Measurements from ENCODE around the gene EML3.
"Not testable (repeated sequence)": the region's sequence is repeated elsewhere in the genome, so short reads cannot be mapped to it uniquely, and the experiment has no call there.

The EML3 gene

DNA sequence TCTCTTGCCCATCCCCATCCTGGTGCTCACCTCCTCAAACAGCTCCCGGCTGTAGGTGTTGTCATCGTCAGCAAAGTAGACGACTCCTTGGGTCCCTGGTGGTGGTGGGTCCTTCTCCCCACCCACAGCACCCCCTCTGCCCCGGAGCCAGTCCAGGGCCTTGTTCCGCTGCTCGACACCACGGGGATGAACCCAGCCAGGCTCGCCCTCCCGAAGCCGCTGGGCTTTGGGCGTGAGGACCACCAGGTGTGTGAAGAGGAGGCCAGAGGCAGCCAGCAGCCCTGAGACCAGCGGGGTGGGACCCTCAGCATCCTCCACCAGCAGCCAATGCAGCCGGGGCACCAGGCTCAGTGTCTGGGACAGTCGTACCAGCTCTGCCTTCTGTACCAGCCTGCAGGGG lies 4.4 kb upstream of the EML3 start:
- DNase-seq (ENCODE audit: low spot score) = not testable (repeated sequence)

DNA sequence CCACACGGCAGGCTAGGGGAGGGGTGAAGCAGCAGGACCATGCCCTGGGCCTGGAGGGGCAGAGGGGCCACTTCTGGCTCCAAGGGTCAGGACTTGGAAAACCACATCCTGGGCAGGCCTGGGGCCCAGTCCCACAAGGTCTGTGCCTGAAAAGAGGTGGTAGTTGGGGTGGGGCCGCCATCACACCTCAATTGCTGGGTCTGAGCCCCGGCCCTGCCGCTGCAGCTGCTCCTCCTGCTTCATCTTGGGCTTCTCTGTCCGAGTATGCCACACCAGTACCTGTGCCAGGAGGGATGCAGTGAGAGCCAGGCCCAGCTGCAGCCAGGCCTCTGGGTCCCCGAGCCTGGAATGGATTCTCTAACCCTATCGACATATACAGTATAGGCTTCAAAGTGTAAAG lies 2.9 kb upstream of the EML3 start:
- no peak for DNase-seq (ENCODE audit: low spot score)

DNA sequence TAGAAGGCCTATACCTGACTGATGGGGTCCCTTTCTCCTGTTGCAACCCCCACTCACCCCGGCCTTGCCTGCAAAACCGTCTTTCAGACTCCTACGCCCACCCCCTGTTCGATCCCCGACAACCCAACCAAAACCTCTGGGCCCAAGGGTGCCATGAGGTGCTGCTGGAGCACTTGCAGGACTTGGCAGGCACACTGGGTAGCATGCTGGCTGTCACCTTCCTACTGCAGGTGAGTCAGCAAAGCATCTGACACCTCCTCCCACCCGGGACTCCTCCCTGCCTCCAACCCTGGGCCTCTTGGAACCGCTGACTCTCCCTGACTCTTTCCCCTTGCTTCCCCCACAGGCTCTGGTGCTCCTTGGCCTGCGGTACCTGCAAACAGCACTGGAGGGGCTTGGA lies 1.7 kb upstream of the EML3 start:
- DNase-seq (ENCODE audit: low spot score) = no peak

- no peak for DNase-seq (ENCODE audit: low spot score)
Observed at GRCh38 chr11:62613291-62613778, 760 bp upstream of the EML3 start.

DNA sequence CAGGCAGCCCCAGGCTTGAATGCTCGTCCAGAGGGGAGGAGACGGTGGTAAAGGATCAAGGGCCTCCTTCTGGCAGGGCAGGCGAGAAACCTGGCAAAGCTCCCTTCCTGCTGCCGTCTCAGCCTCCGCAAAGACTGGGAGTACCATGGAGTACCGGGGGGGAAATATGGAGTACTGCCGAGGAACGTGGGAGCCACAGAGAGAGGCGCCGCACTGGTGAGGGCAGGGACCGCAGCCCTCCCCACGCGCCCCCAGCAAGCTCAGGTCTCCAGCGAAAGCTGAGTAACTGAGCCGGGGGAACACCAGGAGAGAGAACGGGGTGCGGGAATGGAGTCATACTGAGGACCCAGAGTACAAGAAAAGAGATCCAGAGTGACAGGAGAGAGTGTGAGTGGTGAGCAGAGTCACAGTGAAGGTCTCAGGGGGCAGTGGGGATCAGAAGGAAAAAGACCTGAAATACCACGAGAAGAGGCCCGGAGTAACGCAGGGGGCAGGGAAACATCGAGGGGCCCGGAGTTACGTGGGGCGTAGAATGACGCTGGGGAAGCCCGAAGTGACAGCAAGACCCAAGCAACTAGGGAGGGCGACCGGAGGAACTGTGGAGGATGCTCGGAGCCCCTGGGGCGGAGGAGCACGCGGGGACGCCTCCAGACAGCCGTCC lies 740 bp downstream of the EML3 start:
- peak; percentile 48 for DNase-seq (ENCODE audit: low spot score)

GRCh38 chr11:62610814-62611704 lies 1.5 kb downstream of the EML3 start:
- no peak for DNase-seq (ENCODE audit: low spot score)

DNA sequence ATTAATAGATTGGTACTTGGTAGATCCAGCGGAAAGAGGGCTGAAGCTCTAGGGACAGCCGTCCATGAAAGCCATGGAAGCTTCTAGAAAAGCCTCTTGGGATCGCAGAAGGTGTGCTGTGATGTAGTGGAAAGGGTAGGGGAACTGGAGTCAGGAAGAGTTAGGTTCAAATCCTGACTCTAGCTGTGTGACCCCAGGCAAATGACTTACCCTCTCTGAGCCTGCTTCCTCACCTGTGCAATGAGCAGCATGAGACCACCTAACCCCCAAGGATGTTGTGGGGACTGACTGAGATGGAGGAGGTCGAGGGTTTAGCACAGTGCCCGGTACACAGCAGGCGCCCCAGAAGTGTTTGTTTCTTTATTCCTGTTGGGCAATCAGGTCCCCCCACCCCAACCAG lies 2.2 kb downstream of the EML3 start:
- no peak for DNase-seq (ENCODE audit: low spot score)

DNA sequence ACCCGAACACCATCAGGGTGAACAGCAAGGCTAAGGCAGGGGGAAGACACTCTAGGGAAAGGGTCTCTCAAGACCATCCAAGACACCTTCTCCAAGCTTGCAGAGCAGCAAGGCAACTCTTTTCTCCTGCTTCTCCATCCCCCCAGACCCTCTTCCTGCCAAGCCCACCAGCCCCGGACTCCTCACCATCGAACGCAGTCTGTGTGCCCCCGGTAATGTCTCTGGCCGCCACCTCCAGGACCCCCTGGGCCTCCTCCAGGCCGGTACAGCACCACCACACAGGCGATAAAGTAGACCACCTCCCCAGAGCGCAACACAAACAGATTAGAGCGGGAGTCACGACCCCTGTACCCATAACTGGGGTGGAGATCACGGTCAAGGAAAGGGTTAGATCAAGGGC lies 3.8 kb downstream of the EML3 start:
- no peak for DNase-seq (ENCODE audit: low spot score)

DNA sequence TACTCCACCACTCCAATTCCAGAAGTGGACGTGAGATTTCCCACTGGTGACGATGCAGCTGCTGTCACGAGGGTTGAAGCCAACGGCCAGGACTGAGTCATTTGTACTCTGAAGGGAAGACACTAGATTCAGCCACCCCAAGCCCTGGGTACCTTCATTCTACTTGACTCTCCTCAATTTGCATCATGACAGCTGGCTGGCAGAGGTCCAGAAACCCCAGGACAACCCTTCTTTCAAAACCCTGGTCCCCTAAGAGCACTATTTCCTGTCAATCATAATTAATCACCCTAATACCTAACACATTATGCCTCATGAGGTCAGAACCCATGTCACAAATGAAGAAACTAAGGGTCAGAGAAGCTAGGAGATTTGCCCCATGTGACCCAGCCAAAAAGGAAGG lies 4.9 kb downstream of the EML3 start:
- no peak for DNase-seq (ENCODE audit: low spot score)

- DNase-seq (ENCODE audit: low spot score) = no peak
Observed at GRCh38 chr11:62605902-62606301, 6.7 kb downstream of the EML3 start.

DNA sequence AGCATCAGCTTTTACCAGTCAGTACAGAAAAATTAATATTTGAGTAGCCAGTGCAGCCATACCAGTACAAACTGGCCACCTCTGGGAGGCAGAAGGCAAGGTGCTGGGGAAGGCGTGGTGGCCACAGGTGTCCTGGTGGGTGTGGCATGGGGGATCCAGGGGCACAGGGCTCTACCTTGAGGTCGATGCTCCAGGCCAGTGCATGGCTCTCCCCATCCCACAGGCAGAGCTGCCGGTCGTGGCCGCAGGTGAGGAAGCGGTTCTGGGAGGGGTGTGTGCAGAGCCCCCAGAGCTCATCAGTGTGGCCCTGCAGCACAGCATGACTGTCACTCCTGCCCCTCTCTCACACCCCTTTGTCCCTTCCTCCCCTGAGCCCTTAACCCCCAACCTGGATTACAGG lies 7.1 kb downstream of the EML3 start:
- no peak for DNase-seq (ENCODE audit: low spot score)

- no peak for DNase-seq (ENCODE audit: low spot score)
Observed at GRCh38 chr11:62604460-62605120, 8.0 kb downstream of the EML3 start.

DNA sequence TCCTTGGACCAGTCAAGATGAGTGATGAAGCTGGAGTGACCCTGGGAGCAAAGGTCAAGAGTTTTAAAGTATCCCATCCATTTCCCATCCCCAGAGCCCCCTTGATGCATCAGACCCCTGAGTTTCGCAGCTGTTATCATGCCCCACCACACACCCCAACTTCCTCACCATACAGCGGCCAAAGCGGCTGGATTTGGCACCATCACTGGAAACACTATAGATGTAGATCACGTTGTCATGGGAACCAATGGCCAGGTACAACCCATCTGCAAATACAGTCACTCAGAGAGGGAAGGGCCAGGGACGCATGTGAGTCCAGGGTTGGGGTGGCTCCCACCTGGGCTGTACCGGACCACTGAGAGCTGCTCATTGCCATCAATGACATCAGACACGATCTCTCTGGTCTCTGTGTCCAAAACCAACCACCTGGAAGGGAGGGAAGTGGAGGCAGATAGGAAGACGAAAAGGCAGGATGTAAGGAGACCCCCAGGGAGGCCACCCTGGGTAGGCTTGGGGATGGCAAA lies 8.7 kb downstream of the EML3 start:
- no peak for DNase-seq (ENCODE audit: low spot score)

- DNase-seq (ENCODE audit: low spot score) = no peak
Observed at GRCh38 chr11:62603072-62603408, 9.5 kb downstream of the EML3 start.

- DNase-seq (ENCODE audit: low spot score) = no peak
Observed at GRCh38 chr11:62602141-62603071, 10.2 kb downstream of the EML3 start.

- peak; percentile 98 for DNase-seq (ENCODE audit: low spot score)
Observed at GRCh38 chr11:62601372-62602140, 11.0 kb downstream of the EML3 start, which contains the start of gene MTA2. MTA2 (minus strand) TSS chr11:62601865; CDS start chr11:62601450, 415 bp downstream.

DNA sequence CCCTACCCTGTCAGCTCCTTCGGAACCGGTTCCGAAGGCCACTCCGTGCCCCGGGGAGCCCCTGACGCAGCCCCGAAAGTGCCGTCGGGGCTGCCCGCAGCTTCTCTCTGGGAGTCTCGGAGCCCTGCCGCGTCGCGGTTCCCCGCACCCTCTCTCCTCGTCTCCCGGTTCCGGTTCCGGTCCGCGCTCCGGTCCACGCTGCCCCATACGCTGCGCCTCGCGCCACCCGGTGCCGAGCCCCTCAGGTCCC lies 11.5 kb downstream of the EML3 start:
- no peak for DNase-seq (ENCODE audit: low spot score)

DNA sequence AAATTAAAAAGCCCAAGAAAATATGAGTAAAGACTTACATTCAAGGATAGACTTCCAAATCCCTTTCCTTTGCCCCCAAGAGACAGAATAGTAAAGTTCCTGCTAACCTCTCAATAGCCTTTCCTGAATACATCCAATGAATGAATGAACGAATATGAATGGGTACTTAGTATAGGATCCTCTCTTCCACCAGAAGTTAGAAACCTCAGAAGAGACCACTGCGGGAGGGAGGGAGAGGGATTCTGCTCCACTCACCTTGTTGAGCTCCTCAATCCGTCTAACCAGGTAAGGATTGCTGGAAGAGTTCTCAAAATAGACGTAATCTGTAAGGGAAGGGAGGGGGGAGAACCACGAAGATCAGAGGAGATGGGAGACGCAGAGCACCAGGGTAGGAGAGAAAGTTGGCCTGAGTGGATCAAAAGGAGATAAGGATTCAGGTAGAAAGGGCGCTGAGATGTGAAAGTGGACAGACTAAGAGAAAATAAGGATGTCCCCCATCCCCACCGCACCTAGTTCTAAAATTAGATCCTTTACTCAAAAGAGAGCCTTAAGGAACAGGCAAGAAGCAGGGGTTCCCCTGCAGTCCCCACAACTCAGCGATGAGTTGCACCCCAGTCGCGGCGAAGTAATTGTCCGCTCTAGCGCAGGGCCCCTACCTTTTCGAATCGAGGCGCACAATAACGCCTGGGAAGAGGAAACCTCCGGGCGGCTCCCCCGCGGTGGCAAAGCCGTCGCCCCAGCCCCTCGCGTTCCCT lies 12.0 kb downstream of the EML3 start:
- no peak for DNase-seq (ENCODE audit: low spot score)

GRCh38 chr11:62599901-62600300 lies 12.7 kb downstream of the EML3 start:
- DNase-seq (ENCODE audit: low spot score) = no peak

- peak; percentile 99 for DNase-seq (ENCODE audit: low spot score)
Observed at GRCh38 chr11:62599069-62599696, 13.4 kb downstream of the EML3 start.
